Measurements from ENCODE around the gene VOPP1.

Gene VOPP1

GRCh38 chr7:55532150-55532917, 40.0 kb downstream of the VOPP1 start:
- DNase-seq (ENCODE audit: low read depth) = no peak

GRCh38 chr7:55531536-55531935, 40.8 kb downstream of the VOPP1 start:
- DNase-seq (ENCODE audit: low read depth) = no peak

DNA sequence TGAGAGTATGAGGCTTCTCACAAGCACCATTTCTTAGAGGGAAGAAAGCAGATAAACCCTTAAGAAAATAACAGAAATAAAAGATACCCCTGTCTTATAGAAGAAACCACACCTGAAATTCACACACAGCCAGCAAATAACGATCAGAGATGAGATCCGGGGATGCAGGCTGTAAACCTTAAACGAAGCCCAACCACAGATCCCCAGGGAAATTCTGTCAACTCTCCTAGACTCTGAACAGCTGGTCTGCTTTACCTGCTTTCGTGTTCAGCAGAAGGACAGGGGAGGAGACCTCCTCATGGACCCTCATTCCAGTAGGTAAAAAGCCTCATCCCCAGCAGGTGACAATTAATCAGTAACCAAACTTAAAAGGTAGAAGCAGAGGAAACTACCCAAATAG, 45.0 kb downstream of the VOPP1 start:
- DNase-seq (ENCODE audit: low read depth) = no peak

GRCh38 chr7:55526770-55527169, 45.5 kb downstream of the VOPP1 start:
- DNase-seq (ENCODE audit: low read depth) = no peak

GRCh38 chr7:55526329-55526728, 46.0 kb downstream of the VOPP1 start:
- DNase-seq (ENCODE audit: low read depth) = no peak

- DNase-seq (ENCODE audit: low read depth) = no peak
These were observed 47.6 kb downstream of the VOPP1 start for GRCh38 chr7:55524558-55525310.

- DNase-seq (ENCODE audit: low read depth) = no peak
These were observed 48.9 kb downstream of the VOPP1 start for GRCh38 chr7:55523366-55523765.

- no peak for DNase-seq (ENCODE audit: low read depth)
These were observed 50.1 kb downstream of the VOPP1 start for GRCh38 chr7:55521917-55522902.

DNA sequence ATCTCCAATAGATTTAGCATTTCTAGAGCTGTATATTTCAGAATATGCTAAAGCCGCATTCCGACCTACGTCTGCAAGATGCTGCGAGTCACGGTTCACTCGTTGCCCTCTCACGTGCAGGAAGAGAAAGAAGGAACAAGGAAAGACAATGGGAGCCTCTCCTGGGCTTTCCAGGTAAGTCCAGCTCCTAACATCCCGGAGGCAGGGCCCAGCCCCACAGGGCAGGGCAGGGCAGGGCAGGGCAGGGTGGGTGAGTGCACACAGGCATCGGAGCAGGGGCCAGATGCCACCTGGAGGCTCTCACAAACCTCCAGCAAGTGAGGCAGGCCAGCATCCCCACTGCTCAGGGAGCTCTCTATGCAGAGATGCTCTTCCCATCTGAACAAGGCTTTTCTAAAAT, 50.8 kb downstream of the VOPP1 start:
- DNase-seq (ENCODE audit: low read depth) = no peak

GRCh38 chr7:55520426-55521140, 51.7 kb downstream of the VOPP1 start:
- no peak for DNase-seq (ENCODE audit: low read depth)

DNA sequence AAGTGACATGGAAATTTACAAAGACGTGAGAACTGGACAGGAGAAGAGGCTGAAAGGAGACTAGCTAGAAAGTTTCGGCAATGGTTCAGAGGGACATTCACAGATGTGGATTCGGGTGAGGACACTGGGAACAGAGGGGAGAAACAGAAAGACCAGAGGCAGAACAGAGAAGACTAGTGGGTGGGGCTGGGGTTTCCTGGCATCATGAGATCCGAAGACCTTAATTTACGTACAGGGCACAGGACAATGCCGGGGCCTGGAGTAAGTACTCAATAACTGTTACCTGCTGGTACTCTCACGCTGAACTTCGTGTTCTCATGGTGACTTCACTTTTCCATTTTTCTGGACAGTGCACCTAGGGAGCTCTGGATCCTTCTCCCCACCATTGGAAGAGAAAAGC, 53.5 kb downstream of the VOPP1 start:
- DNase-seq (ENCODE audit: low read depth) = no peak

- DNase-seq (ENCODE audit: low read depth) = no peak
These were observed 54.2 kb downstream of the VOPP1 start for GRCh38 chr7:55517936-55518689.

- no peak for DNase-seq (ENCODE audit: low read depth)
These were observed 55.1 kb downstream of the VOPP1 start for GRCh38 chr7:55517191-55517633.

GRCh38 chr7:55516409-55516808, 55.9 kb downstream of the VOPP1 start:
- DNase-seq (ENCODE audit: low read depth) = no peak

DNA sequence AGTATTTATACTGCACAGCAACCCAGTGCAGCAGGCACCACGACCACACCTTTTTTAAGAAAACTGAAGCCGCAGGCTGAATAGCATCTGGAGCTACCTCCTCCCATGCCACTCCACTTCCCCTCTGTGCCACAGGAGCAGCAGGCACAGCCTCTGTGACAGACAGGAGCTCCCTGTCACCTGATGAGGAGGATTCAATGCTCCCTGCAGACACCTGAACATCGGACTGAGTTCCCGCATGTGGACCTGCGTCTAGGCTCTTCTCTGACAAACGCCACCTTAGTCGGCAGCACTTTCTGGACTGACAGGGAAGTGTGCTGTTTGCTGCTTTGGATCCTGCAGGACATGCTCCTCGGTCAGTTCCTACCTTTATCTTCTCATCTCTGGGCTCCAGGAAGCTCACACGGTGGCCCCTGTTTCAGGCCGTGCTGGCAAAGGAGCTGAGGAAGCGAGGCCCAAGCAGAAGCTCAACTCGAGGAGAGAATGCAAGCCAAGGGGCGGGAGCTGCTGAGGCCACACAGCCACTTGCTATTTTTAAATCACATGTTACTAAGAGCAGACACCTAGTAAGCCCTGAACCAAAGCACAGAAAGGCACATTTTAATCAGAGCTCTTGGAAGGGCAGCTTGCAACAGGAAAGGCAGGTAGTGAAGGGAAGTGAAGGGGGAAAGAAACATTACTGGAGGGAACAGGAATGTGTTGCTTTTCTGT, 56.6 kb downstream of the VOPP1 start:
- no peak for DNase-seq (ENCODE audit: low read depth)

DNA sequence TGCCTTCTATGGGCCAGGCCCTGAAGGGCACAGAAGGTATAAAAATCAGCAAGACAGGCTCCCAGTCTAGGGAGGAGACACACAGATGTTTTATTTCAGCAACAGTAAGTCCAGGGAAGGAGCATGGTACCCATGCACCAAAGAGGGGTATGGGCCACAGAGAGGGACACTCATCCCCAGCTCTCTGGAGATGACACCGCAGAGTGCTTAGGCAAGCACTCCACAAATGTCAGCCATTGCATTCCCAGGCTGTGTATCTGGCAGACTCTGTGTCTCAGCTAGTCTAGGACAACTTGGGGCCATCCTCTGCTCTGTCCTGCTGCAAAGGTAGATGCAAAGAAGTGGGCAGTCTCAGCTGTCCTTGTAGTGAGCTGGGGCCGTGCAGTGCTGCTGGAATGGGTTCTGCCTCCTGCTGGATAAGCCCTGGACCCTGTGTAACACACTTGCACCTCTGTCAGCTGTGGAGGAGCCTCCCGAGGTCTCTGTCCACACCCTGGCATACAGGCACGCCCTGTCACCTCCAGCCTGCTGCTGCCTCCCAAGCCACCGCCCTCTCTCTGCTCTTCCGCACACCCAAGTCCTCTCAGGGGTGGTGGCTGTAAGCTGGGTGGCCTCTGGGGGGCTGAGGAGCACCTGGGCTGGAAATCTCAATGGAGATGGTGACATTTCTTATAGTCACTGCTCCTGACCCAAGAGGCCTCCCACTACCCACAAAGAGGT, 57.6 kb downstream of the VOPP1 start:
- no peak for DNase-seq (ENCODE audit: low read depth)

DNA sequence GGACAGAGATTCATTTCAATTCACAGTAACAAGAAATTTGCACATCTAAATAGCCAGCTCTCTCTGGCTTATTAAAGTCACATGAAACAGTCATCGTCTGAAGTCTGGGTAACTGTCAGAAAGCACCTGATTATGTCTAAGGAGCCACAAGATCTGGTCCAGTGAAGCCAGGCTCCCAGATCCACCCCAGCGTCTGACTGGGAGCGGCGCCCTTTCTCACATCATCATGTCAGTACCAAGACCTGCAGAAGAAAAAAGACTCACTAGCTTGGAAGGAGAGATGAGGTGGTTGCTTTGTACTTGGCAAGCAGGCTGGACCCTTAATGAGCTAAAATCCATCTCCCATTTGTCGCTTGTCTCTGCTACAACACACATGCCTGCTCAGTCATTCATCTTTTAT, 58.4 kb downstream of the VOPP1 start:
- no peak for DNase-seq (ENCODE audit: low read depth)

GRCh38 chr7:55512635-55513191, 59.6 kb downstream of the VOPP1 start:
- no peak for DNase-seq (ENCODE audit: low read depth)

GRCh38 chr7:55510621-55511020, 61.7 kb downstream of the VOPP1 start:
- no peak for DNase-seq (ENCODE audit: low read depth)

Data from activated T-cell treated with anti-CD3 and anti-CD28 coated beads for 24 hours (primary cell).